ENCODE results near the gene NUTM2G. TPM values are rescaled to one million over a fixed set of nuclear protein-coding genes. Genes with fewer than 3 reads are reported as not detected.
"Not testable (repeated sequence)": the region's sequence is repeated elsewhere in the genome, so short reads cannot be mapped to it uniquely, and the experiment has no call there.

The NUTM2G gene, protein sequence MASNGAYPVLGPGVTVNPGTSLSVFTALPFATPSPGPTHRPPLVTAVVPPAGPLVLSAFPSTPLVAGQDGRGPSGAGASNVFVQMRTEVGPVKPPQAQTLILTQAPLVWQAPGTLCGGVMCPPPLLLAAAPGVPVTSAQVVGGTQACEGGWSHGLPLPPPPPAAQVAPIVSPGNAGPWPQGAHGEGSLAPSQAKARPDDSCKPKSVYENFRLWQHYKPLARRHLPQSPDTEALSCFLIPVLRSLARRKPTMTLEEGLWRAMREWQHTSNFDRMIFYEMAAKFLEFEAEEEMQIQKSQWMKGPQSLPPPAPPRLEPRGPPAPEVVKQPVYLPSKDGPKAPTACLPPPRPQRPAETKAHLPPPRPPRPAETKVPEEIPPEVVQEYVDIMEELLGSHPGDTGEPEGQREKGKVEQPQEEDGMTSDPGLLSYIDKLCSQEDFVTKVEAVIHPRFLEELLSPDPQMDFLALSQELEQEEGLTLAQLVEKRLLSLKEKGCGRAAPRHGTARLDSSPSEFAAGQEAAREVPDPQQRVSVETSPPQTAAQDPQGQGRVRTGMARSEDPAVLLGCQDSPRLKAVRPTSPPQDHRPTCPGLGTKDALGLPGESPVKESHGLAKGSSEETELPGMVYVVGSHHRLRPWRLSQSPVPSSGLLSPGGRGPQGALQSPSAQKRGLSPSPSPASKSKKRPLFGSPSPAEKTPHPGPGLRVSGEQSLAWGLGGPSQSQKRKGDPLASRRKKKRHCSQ
- total RNA-seq = not detected in 2 replicates
- polyA plus RNA-seq = not detected in 2 replicates
- polyA plus RNA-seq (2012) = 0.08 TPM in 2 replicates
- polyA minus RNA-seq (ENCODE audit: low replicate concordance) = not detected in 2 replicates

DNA sequence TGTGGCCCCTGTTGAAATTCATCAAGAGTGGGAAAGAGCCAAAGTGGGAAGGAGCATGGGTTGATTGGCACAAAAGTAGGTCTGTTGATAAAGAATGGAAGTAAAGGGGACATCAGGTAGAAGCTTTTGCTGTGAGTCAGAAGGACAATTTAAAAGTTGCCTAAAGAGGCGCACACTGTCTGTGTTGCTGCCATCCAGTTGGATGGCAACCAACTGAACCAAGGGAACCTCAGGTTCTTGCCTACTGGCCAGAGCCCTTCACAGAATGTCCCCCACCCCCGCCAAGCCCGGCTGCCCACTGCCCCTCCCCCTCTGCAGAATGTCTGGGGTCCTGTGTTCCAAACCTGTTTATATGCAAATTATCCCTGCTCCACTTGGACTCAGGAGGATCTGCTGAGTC is at the start of gene NUTM2G:
Gene NUTM2G, plus strand, starts transcription at position 301 of the 400 bp plus-strand sequence. CDS start 182 bp downstream, outside the sequence.
- H3K4me3 ChIP-seq (replicated peaks in 1 of 4; ENCODE audit: control extremely low read depth in 1 of 4, insufficient read depth in 1 of 4, low read depth in 3 of 4, low read length in 4 of 4); H3K9me3 ChIP-seq (ENCODE audit: control insufficient read depth, insufficient read depth, low read depth, low read length); DNase-seq (ENCODE audit: low read depth in 2 of 2); H3K27me3 ChIP-seq (ENCODE audit: control insufficient read depth, insufficient read depth, low read length); H3K9ac ChIP-seq (ENCODE audit: insufficient read depth, low read length); H2AFZ ChIP-seq (ENCODE audit: low read length); H4K20me1 ChIP-seq (ENCODE audit: control insufficient read depth, extremely low read depth, insufficient read depth, low read length); H3K4me2 ChIP-seq (ENCODE audit: extremely low read depth, insufficient read depth, low read length); H3K36me3 ChIP-seq (ENCODE audit: control insufficient read depth, insufficient read depth, low read length); H3K4me1 ChIP-seq (ENCODE audit: control insufficient read depth, extremely low read depth, insufficient read depth, low read length); H3K79me2 ChIP-seq (ENCODE audit: control insufficient read depth, insufficient read depth, low read length); H3K27ac ChIP-seq (ENCODE audit: insufficient read depth, low read length): not testable (repeated sequence)

DNA sequence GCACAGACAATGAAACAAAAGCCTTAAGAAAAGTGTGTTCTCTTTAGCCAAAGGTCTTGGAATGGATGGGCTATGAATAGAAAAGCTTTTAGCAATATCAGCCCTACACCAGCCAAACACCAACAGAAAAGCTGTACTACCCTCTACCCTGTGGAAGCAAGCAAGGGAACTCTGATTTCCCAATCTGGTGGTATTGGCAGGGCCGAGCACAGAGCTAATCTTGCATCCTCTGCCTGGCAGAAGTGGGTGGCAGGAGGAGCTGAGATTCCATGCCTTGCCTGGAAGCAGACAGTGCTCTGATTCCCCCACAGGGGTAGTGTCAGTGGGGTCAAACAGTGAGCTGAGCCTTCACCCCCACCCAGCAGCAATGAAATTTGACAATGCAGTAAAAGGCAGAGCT is 44.7 kb upstream of the NUTM2G start:
- Histone ChIP-seq H3K9me3 (ENCODE audit: control insufficient read depth, insufficient read depth, low read depth, low read length) (no peaks in the 10 kb centered on the region), H3K4me3 (replicated peaks in 1 of 4; ENCODE audit: control extremely low read depth in 1 of 4, insufficient read depth in 1 of 4, low read depth in 3 of 4, low read length in 4 of 4) (no peak overlapping the region), H3K27me3 (ENCODE audit: control insufficient read depth, insufficient read depth, low read length) (peaks cover 2% of the 10 kb centered on the region), H3K79me2 (ENCODE audit: control insufficient read depth, insufficient read depth, low read length) (no peaks in the 10 kb centered on the region), H2AFZ (ENCODE audit: low read length) (no peak overlapping the region), H4K20me1 (ENCODE audit: control insufficient read depth, extremely low read depth, insufficient read depth, low read length) (no peaks in the 10 kb centered on the region), H3K27ac (ENCODE audit: insufficient read depth, low read length) (no peak overlapping the region), H3K36me3 (ENCODE audit: control insufficient read depth, insufficient read depth, low read length) (no peaks in the 10 kb centered on the region), H3K4me1 (ENCODE audit: control insufficient read depth, extremely low read depth, insufficient read depth, low read length) (no peaks in the 10 kb centered on the region), H3K4me2 (ENCODE audit: extremely low read depth, insufficient read depth, low read length) (no peak overlapping the region), H3K9ac (ENCODE audit: insufficient read depth, low read length) (no peak overlapping the region)
- no peak for TF ChIP-seq EZH2 (IDR thresholded peaks at IDR 0.05; ENCODE audit: low read length, missing control alignments)
- TF ChIP-seq, protein P1, sequence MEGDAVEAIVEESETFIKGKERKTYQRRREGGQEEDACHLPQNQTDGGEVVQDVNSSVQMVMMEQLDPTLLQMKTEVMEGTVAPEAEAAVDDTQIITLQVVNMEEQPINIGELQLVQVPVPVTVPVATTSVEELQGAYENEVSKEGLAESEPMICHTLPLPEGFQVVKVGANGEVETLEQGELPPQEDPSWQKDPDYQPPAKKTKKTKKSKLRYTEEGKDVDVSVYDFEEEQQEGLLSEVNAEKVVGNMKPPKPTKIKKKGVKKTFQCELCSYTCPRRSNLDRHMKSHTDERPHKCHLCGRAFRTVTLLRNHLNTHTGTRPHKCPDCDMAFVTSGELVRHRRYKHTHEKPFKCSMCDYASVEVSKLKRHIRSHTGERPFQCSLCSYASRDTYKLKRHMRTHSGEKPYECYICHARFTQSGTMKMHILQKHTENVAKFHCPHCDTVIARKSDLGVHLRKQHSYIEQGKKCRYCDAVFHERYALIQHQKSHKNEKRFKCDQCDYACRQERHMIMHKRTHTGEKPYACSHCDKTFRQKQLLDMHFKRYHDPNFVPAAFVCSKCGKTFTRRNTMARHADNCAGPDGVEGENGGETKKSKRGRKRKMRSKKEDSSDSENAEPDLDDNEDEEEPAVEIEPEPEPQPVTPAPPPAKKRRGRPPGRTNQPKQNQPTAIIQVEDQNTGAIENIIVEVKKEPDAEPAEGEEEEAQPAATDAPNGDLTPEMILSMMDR (conservative IDR thresholded peaks at IDR 0.05 in 1 of 2, IDR thresholded peaks at IDR 0.05 in 1 of 2; ENCODE audit: low read depth in 1 of 2, low read length in 2 of 2) = no peak
- DNase-seq (ENCODE audit: low read depth in 2 of 2) = no peak

DNA sequence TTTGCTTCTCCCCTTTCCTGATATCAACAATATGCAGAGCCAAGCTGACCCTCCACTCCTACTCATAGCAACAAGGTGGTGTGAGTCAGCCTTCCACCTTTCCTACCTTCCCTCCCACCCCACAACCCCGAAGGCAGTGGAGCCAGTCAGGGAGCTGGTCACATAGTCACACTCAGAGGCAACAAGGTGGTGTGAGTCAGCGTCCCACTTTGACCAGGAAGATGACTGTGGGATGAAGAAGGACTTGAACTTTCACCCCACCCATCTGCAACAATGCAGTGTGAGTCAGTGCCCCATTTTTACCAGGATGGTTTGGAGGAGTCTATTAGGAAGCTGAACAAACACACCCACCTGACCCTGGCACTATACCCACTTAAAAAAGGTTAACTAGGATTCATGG is 44.2 kb upstream of the NUTM2G start:
- no peak for TF ChIP-seq EZH2 (IDR thresholded peaks at IDR 0.05; ENCODE audit: low read length, missing control alignments)
- Histone ChIP-seq H3K27ac (ENCODE audit: insufficient read depth, low read length) (no peak overlapping the region), H3K4me3 (replicated peaks in 1 of 4; ENCODE audit: control extremely low read depth in 1 of 4, insufficient read depth in 1 of 4, low read depth in 3 of 4, low read length in 4 of 4) (no peak overlapping the region), H3K27me3 (ENCODE audit: control insufficient read depth, insufficient read depth, low read length) (peaks cover 2% of the 10 kb centered on the region), H3K9me3 (ENCODE audit: control insufficient read depth, insufficient read depth, low read depth, low read length) (no peaks in the 10 kb centered on the region), H3K36me3 (ENCODE audit: control insufficient read depth, insufficient read depth, low read length) (no peaks in the 10 kb centered on the region), H3K4me2 (ENCODE audit: extremely low read depth, insufficient read depth, low read length) (no peak overlapping the region), H3K9ac (ENCODE audit: insufficient read depth, low read length) (no peak overlapping the region), H3K79me2 (ENCODE audit: control insufficient read depth, insufficient read depth, low read length) (no peaks in the 10 kb centered on the region), H3K4me1 (ENCODE audit: control insufficient read depth, extremely low read depth, insufficient read depth, low read length) (no peaks in the 10 kb centered on the region), H4K20me1 (ENCODE audit: control insufficient read depth, extremely low read depth, insufficient read depth, low read length) (no peaks in the 10 kb centered on the region), H2AFZ (ENCODE audit: low read length) (no peak overlapping the region)
- peak; percentile 44 to 81 for DNase-seq (ENCODE audit: low read depth in 2 of 2)
